ENCODE results near the gene ADAM12.

The ADAM12 gene

DNA sequence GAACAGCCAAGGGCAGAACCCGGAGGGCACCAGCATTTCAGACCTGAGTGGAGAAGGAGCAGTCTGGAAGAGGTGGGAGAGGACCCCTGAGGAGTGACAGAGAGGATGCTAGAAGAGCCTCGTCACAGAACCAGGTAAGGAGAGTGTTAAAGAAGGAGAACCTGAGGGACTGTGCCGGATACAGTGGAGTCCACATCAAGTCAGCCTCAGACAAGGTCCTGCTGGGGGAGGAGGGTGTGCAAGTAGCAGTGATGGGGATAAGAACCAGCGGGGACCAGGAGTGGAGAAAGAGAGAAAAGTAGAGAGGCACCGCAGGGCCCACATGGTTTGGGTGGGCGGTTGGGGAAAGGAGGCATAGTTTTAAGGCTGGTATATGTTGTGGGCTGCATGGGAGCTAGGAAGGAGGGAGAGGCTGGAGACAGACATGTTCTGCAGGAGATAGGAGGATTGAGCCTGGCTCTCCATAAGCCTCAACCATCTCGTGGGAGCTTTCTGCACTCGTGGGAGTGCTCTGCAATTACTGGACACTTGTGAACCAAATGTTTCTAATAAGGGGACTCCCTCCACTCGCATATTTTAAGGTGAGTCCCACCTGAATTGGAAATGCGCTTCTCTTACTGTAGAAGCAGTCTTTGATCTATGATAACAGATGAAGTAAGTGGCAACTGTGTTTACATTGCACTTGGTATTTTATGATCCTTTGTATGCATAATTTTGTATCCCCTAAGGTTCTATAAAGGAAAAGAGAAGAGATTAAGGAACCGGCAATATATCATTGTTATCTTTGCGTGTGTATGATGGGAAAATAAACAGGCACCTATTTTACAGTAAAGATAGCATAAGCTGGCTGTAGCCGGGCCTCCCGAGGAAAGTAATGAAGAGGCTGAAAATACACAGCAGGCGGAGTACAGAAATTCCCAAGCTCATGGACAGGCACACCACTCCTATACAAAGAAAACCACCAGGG, 154.8 kb downstream of the ADAM12 start:
- DNase-seq = no peak

DNA sequence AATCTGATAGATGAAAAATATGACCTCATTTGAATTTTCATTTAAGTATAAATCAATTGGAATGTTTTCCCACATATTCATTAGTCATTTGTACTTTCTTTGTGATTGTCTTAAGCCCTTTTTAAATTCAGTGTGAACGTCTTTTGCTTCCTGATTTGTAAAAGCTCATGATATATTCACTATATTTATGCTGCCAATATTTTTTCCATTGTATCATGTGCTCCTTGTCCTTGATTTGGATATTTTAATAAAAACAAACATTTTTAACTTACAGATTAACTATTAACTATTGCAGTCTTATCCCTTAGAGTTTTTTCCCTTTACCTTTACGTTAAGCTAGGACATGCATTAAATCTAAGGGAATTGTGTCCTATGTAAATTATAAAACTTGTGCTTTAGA, 157.7 kb downstream of the ADAM12 start:
- DNase-seq = no peak

DNA sequence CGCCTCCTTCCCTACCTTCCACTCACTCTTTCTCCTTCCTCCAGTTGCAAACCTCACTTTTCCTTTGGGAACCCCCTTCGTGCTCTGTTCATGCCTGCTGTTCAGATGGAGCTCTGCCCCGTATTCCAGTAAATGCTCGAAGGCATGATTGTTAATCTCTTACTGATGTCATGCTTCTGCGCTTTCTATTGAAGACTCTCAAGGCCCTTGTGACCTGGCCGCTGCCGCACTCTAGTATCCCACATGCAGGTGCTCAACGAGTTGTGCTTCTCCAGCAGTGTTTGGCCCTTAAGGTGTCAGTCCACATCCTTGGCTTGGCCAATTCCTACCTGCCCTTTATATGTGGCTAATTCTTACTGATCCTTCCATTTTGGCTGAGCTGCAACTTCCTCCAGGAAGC, 158.6 kb downstream of the ADAM12 start:
- no peak for DNase-seq

- DNase-seq = no peak
Measured at GRCh38 chr10:126227762-126228134, 160.5 kb downstream of the ADAM12 start.

DNA sequence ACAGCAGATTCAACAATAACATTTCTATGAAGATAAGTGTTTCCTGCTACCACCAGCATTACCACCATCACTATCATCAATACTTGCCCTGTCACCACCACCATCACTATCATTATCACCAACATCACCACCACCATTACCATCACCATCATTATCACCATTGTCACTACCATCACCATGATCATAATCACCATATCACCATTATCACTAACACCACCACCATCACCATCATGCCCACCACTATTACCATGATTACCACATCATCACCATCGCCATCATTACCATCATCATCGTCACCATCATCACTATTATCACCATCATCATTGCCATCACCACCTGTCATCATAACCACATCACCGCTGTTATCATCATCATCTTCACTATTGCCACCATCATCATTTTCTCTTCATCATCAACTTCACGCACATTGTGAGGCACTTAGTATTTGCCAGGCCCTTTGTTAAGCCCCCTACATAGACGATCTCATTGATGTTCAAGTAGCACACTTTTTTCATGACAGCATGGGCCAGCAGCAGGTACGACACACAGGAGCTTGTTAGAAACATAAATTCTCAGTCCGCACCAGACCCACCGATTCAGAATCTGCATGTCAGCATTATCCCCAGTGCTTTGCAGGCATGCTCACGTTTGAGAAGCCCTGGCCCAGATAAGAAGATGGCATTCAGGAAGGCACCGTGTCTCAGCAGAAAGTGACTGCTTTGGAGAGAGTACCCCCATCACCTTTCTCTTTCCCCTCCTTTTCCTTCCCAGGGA, 161.1 kb downstream of the ADAM12 start:
- no peak for DNase-seq

- DNase-seq = no peak
Measured at GRCh38 chr10:126226205-126226604, 162.1 kb downstream of the ADAM12 start.

- DNase-seq = no peak
Measured at GRCh38 chr10:126225672-126226008, 162.6 kb downstream of the ADAM12 start.

DNA sequence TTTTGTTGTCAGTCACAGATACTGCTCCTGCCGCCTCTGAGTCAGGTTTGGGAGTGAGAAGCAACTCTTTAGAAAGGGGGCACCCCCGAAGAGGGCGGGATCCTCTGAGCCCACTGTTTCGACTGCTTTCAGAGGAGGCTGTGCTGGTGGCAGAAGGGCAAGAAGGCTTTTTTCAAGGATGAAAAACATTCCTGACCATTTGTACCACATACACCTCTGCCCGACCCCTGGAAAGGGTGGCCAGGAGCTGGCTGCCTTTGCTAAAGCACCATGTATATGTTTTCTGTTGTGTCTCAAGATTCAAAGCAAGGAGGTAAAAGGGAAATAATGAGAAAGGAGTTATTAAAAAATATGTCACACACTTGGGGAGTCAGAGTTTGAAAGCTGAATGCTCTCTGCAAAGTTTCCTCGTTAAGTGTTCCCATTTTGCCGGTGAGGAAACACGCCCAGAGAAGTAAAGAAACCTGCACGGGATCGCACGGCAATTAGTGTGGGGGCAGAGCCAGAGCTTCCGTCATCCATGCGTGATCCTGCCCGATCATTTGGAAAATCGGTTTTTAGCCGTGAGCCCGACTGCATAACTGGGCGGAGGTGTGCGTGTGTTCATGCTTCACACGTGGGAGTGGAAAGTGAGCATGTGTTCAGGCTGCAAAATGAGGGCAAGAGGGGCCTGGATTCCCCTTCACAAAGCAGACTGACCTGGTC, 163.2 kb downstream of the ADAM12 start:
- no peak for DNase-seq

- no peak for DNase-seq
Measured at GRCh38 chr10:126223512-126224067, 164.7 kb downstream of the ADAM12 start.

- DNase-seq = no peak
Measured at GRCh38 chr10:126222736-126223511, 165.4 kb downstream of the ADAM12 start.

DNA sequence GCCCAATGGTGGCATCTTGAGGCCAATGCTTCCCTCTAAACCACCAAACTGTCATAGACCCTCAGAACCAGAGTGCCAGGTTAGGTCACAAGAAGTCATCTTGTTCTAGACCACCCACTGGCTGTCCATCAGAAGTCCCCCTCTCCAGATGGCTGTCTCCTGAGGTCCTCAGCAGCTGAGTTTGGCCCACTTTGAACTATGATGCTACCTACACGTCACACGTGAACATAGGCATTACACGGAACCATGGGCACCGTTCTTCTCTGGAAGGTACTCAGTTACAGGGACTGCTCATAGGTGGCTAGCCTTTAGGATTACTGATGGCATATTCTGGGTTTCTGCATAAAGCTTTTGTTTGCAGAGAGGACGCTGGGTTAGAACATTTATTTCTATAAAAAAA, 166.4 kb downstream of the ADAM12 start:
- DNase-seq = no peak

DNA sequence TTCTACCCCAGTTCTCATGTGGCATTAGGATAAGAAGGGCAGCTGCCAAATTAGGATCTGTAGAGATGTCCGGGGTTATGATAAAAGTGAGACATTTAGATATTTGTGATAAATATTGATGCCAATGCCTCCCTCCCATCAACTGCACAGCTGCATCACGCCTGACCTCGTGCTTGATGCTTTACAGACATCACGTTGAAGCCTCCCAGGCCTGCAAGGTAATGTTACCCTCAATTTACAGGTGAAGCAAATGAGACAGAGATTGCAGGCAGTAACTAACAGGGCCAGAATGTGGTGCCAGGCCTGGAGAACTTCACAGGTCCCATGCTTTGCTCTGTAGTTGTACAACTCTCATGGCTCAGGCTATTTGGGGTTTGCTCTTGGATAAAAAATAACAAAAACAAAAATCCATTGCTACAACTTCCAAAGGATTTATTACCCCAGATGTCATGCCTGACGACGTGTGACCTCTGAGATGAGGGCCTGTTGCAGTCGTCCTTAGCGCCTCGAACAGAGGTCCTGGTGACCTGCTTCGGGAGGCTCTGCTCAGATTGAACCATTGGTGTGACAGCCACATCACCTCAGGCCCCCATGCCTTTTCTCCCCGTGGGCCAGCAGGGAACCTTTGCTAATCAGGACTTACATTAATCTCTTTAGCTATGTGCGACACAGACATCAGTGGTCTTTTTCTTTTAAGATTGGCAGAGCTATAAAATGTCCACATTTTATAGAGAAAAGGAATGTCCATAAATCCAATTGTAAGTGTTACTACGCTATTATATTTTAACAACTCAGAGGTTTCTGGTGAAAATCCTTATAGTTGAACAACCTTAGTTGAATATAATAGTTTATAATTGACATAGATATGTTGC, 169.3 kb downstream of the ADAM12 start:
- no peak for DNase-seq

- DNase-seq = no peak
Measured at GRCh38 chr10:126218174-126218573, 170.1 kb downstream of the ADAM12 start.

GRCh38 chr10:126216632-126216961, 171.7 kb downstream of the ADAM12 start:
- no peak for DNase-seq

DNA sequence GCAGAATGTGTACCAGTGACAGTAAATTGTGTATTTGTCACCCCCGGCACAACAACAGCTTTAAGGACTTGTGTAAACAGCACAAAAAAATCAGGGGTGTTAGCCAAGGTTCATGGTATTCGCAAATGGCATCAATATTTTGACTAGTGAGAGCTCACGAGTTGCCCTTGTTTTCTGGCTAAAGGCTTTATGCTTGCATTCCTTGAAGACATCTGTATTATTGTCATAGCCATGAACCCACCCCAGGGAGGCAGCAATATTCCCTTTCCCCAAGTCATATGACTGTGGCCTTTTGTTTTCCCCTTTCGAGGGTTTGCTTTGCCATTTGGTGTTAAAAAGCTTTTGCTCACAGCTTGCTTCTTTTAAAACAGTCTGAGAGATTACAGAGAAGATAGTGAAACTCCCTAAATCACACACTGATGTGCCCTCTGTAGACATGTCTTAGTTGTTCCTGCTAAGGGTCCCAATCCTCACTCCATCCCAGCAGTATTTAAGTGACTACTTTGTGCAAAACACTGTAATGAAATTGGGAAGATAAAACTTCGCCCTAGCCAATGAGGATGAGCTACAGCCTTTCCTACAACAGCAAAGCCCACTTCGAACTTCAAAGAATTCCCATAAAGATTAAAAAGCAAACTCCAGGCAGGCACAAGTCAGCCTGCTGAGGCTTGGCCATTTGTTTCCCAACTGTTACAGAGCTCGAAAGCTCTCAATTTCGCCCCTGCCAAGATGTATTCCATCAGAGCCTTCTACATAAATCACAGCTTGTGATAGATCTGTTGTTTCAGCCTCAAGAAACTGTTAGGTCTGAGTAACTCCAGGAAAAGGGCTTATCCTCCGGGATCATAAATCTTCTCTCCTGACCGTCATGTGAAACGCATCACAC, 172.3 kb downstream of the ADAM12 start:
- DNase-seq = no peak

- no peak for DNase-seq
Measured at GRCh38 chr10:126214679-126215078, 173.6 kb downstream of the ADAM12 start.

DNA sequence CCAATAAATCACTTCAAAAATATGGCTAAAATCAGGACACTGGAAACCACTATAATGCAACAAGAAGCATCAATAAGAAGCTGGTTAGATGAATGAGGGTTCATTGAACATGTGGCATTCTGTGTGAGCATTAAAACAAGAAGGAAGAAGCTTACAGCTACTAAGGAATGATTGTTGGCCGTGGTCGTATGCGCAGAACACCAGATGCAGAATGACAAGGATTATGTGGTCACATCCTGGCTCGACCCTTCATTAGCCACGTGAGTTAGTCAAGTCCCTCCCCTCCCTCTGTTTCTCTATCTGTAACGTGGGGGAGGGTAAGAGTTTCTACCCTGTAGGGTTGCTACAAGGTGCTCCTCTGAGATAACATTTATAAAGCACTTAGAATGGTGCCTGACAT, 174.3 kb downstream of the ADAM12 start:
- no peak for DNase-seq

DNA sequence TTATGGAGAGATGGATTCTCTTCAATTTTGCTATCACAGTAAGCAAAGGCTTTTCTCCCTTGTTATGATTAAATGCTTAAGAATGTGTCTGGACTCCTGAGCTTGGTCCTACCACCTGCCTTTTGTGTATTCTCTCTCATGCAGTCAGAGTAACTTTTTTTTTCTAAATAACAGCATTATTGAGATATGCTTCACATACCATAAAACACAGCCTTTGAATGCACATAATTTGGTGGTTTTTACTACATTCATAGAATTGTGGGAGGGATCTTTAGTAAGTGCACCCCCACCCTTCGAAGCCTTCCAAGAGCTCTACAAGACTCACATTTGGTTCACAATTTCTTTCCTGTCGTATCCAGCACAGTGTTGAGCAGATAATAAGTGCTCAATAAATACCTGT, 175.5 kb downstream of the ADAM12 start:
- DNase-seq = no peak

DNA sequence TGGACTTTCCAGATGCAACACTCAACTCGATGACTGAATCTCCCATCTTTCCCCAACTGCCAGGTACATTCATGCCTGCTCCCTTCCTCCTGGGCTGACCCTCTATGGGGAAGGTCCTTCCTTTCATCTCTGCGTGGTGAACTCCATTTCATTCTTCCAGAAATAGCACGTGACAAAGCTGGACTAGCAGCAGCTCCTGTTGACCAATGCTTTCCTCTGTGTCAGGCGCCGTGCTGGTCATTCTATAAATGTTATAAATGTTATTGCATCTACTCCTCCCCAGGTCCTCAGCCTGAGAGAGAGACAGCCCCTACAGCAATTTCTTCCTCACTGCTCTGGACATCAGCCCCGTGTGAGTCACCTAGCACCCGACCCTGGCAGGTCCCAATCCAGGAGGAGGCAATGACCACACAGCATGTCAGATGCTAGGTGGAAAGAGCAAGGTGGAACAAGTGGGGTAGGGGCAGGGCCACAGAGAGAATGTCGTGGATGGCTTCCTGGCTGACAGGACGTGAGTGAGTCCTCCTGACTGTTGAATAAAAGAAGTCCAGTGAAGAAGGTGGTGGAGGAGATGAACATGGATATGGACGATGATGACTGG, 178.1 kb downstream of the ADAM12 start:
- no peak for DNase-seq

DNA sequence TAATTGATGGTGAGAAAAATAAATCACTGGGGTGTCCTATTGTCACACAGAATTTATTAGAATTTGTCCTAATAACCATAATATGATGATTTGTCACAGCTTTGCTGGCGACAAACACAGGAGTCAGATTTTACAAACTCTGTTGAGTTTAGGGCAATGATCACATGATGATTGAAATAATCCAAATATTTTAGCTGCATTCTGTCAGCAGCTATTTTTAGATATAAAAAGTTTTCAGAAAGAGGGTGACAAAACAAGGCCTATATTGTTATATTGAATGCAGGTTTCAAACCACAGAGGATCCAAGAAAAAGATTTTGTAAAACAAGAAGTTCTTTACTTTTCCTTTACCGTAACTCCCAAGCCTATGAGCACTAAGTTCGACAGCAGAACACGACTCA, 178.8 kb downstream of the ADAM12 start:
- no peak for DNase-seq

Measured in stimulated activated CD4-positive, alpha-beta T cell treated with anti-CD3 and anti-CD28 coated beads, Interleukin-4, amount 100 ng/mL, for 4 hours (primary cell).